Coronary artery (tissue), 2 donors: ENCODE results near the gene ALDH7A1.

ENCODE experiments used
- DNase-seq: peaks from one replicate; pipeline ENCODE4 v3.0.0-alpha.2; 2017; ENCODE audit warnings: low spot score
- H3K27ac ChIP-seq, 2 donors: fragments of 200-600 bp; sonication (generic); one replicate each; pipeline ENCODE4 v1.5.1; 2016 to 2019
- H3K4me3 ChIP-seq: fragments of 200-600 bp; sonication (generic); 2 replicates; pipeline ENCODE4 v1.5.1; 2016; ENCODE audit warnings: mild to moderate bottlenecking, moderate library complexity
- CTCF ChIP-seq: fragments of 200-600 bp; sonication (generic); IDR thresholded peaks from one replicate; pipeline ENCODE4 v1.5.1; 2019; ENCODE audit warnings: antibody characterized with exemption

ALDH7A1 gene

GRCh38 chr5:126595486-126596083 is 566 bp upstream of the ALDH7A1 start:
- peak overlapping the region; percentile 54 to 86 for H3K27ac ChIP-seq
- TF ChIP-seq CTCF = no peak

GRCh38 chr5:126591549-126591948 is 3.5 kb downstream of the ALDH7A1 start:
- Histone ChIP-seq H3K27ac (no peak overlapping the region), H3K4me3 (no peak overlapping the region)
- no peak for TF ChIP-seq CTCF
- no peak for DNase-seq

More at GRCh38 chr5:126595486-126596083, 566 bp upstream of the ALDH7A1 start:
- DNase-seq = no peak
- peak overlapping the region; percentile 86 for H3K4me3 ChIP-seq

- TF ChIP-seq CTCF = no peak
- Histone ChIP-seq H3K4me3 (no peak overlapping the region), H3K27ac (no peak overlapping the region)
- no peak for DNase-seq
These were observed 5.3 kb downstream of the ALDH7A1 start for GRCh38 chr5:126589536-126590297.

GRCh38 chr5:126587551-126588390 is 7.2 kb downstream of the ALDH7A1 start:
- no peak for TF ChIP-seq CTCF
- Histone ChIP-seq H3K27ac (no peak overlapping the region), H3K4me3 (no peak overlapping the region)
- no peak for DNase-seq

- DNase-seq = no peak
- TF ChIP-seq CTCF = no peak
- Histone ChIP-seq H3K4me3 (no peak overlapping the region), H3K27ac (no peak overlapping the region)
These were observed 11.3 kb downstream of the ALDH7A1 start for GRCh38 chr5:126583761-126584160.

GRCh38 chr5:126579716-126580115 is 15.3 kb downstream of the ALDH7A1 start:
- DNase-seq = no peak
- Histone ChIP-seq H3K27ac (no peak overlapping the region), H3K4me3 (no peak overlapping the region)
- no peak for TF ChIP-seq CTCF
